ENCODE results near the gene GCK.

GCK gene

DNA sequence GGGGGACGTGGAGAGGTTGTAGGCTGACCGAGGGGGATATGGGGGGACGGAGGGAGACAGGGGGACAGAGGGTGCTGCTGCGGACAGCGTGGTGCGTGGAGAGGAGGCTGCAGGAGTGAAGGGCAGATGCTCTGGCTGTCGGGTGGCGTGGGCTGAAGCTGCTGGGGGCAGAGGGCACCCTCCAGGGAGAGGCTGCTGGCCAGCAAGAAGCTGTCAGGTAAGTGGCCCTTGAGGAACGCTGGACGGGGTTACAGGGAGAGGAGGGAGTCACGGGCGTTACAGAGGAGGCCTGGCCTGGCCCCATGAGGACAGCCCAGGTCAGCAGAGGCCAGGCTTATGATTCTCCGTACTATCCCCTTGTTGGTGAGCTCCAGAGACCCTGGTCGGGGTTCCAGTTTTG is 38.7 kb upstream of the GCK start:
- Histone ChIP-seq H3K4me3 (ENCODE audit: low read length) (no peak overlapping the region), H3K27me3 (ENCODE audit: insufficient read depth, low read length) (peaks cover 49% of the 10 kb centered on the region), H3K36me3 (ENCODE audit: insufficient read depth, low read length) (no peaks in the 10 kb centered on the region), H3K4me1 (ENCODE audit: insufficient read depth, low read length) (no peaks in the 10 kb centered on the region), H2AFZ (ENCODE audit: low read depth, low read length) (no peak overlapping the region), H3K9me3 (ENCODE audit: low read length) (no peaks in the 10 kb centered on the region)

DNA sequence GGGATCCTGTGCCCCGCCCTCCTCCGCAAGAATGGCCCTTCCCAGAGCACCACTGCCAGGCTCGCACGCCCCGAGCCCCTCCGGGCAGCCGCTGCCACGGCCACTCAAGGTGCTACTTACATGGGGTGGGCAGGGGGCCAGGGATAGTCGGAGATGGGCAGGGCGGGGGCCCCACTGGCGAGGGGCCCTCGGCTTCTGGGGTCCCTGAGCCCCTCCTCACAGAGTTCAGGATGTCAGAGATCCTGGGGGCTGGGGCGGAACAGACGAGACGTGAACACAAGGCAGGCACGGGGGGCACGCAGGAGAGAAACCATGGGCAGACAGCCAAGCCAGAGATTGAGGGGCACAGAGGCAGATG is 37.1 kb upstream of the GCK start:
- Histone ChIP-seq H2AFZ (ENCODE audit: low read depth, low read length) (no peak overlapping the region), H3K4me3 (ENCODE audit: low read length) (no peak overlapping the region), H3K36me3 (ENCODE audit: insufficient read depth, low read length) (no peaks in the 10 kb centered on the region), H3K4me1 (ENCODE audit: insufficient read depth, low read length) (no peaks in the 10 kb centered on the region), H3K9me3 (ENCODE audit: low read length) (no peaks in the 10 kb centered on the region), H3K27me3 (ENCODE audit: insufficient read depth, low read length) (peaks cover 46% of the 10 kb centered on the region)

DNA sequence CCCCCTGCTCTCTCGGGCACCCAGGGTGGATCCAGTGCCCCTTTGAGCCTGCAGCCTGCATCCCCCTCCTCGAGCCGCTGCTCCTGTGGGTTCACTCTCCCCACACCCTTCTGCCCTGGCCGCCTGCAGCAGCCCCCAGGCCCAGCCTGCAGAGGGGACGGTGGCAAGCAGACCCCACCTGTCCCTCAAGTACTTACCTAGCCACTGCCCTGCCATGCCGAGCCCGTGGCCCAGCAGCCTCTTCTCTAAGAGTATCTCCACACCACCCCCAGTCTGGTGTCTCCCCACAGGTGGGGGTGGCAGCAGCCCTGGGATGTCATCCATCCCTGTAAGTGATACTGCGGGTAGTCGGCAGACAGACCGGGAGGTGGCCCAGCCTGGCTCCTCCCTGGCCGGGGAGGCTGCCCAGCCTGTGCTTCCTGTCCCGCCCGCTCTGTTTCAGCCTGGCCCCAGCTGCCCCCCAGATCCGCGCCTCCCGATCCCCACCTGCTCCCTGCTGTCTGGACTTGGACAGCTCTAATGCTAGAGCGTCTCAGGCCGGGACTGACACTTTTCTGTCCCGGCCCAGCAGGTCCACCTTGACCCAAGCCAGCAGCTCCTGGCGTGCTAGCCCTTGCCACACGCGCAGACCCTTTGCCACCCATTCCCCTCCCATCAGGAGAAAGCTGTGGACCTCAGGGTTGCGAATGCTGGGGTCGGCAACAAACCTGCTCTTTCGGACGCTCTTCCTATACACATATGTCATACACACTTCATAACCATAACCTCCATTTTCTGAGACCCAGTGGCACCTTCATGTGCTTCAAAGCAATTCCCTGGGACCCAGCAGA is 36.5 kb upstream of the GCK start:
- H3K4me1 ChIP-seq (ENCODE audit: insufficient read depth, low read length) = no peaks in the 10 kb centered on the region
- peaks cover 42% of the 10 kb centered on the region for H3K27me3 ChIP-seq (ENCODE audit: insufficient read depth, low read length)
- no peaks in the 10 kb centered on the region for H3K36me3 ChIP-seq (ENCODE audit: insufficient read depth, low read length)
- H2AFZ ChIP-seq (ENCODE audit: low read depth, low read length) = no peak overlapping the region
- no peaks in the 10 kb centered on the region for H3K9me3 ChIP-seq (ENCODE audit: low read length)
- no peak overlapping the region for H3K4me3 ChIP-seq (ENCODE audit: low read length)

DNA sequence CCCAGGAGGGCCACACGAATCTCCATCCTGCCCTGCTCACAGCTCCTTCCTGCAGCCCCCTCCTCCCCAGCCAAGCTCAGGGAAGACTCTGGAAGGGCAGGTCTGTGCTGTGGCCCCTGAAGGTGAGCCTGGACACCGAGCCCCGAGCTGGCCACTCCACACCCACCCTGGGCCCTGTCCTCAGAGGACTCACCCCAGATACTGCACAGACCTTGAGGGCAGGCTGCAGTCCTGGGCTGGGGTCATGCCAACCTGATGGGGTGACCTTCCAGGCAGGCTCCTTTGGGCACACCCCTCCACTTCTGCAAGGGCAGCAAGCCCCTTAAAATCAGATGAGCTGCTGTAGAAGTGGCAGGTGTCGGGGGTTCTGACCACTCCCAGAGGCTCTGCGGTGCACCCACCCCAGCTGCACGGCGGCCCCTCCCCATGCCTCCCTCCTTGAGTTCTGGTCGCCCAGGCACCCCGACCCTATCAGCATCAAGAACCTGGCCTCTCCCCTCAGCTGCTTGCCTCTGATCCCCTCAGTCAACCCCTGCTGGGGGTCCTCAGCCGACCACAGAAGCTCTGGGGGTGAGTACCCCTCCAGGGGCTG is 35.8 kb upstream of the GCK start:
- H3K4me3 ChIP-seq (ENCODE audit: low read length) = no peak overlapping the region
- no peaks in the 10 kb centered on the region for H3K9me3 ChIP-seq (ENCODE audit: low read length)
- H3K4me1 ChIP-seq (ENCODE audit: insufficient read depth, low read length) = no peaks in the 10 kb centered on the region
- H2AFZ ChIP-seq (ENCODE audit: low read depth, low read length) = no peak overlapping the region
- no peaks in the 10 kb centered on the region for H3K36me3 ChIP-seq (ENCODE audit: insufficient read depth, low read length)
- H3K27me3 ChIP-seq (ENCODE audit: insufficient read depth, low read length) = peaks cover 37% of the 10 kb centered on the region

DNA sequence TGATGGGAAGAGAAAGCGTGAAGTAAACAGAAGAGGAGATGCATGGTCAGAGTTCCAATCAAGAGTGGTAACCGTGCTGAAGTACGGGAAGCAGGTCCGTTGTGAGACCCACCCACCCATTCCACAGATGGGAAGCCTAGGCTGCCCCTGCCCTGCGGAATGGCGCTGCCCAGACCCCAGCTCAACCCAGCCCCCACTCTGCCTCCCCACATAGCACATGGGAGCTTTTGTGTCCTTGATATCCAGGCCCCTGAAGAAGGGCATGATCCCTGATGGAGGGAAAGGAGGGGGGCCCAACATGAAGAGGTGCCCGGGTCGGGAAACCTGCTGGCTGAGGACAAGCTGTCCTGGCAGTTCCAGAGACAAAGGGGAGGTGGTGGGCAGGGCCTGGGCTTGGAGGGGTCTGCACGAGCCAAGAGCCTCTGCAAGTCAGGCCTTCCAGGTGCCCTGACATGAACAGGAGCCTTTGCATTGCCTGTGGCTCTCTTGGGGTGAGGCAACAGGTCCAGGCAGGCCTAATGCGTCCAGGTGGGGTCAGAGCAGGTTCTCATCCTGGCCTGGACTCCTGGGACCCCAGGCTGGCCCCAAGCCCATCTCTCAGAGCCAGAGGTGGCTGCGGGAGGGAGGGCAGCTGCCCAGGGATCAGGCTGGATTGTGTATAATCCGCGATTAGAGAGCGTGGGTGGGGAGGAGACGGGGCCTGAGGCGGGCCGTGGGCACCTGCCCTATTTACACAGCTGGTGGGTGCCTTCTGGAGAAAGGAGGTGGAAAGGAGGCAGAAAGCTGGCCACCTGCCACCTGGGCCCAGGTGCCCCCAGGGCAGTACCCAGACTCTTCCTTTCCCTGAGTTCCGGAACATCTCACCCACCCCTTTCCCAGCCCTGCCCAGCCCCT is 35.1 kb upstream of the GCK start:
- no peaks in the 10 kb centered on the region for H3K4me1 ChIP-seq (ENCODE audit: insufficient read depth, low read length)
- H3K27me3 ChIP-seq (ENCODE audit: insufficient read depth, low read length) = peaks cover 37% of the 10 kb centered on the region
- no peaks in the 10 kb centered on the region for H3K9me3 ChIP-seq (ENCODE audit: low read length)
- H3K36me3 ChIP-seq (ENCODE audit: insufficient read depth, low read length) = no peaks in the 10 kb centered on the region
- H3K4me3 ChIP-seq (ENCODE audit: low read length) = no peak overlapping the region
- H2AFZ ChIP-seq (ENCODE audit: low read depth, low read length) = no peak overlapping the region

DNA sequence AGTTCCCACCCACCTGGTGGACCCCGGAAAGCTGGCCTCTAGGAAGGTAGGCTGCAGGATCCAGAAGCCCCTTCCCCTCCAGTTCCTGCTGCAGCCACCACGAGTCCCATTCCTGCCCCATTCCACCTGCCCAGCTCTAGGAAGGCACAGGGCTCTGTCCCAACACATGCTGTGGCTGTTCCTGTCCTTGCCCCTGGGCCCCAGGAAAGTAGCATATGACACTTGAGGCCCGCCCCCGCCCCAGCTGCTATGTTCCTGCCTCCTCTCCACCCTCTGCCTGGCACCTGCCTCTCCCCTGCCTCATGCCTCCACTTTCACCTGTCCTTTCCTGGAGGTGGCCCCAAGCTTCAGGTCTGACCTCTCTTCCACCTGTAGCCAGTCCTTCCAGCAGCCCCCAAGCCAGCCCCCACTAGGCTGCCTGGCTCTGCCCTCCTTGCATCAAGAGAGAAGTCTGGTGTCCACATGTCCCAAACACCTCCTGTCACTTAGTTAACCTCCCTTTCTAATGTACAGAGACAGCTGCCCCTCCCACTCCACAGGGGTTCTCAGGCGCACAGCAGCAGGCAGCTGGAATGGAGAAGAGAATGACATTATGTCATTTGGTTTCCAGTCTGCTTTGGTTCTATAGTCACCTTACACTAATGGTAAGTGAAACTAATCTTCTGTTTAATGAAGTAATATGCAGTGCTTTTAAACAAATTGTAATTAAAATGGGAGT is 34.3 kb upstream of the GCK start:
- no peaks in the 10 kb centered on the region for H3K36me3 ChIP-seq (ENCODE audit: insufficient read depth, low read length)
- peaks cover 31% of the 10 kb centered on the region for H3K27me3 ChIP-seq (ENCODE audit: insufficient read depth, low read length)
- H3K9me3 ChIP-seq (ENCODE audit: low read length) = peaks cover 2% of the 10 kb centered on the region
- no peak overlapping the region for H3K4me3 ChIP-seq (ENCODE audit: low read length)
- peaks cover 3% of the 10 kb centered on the region for H3K4me1 ChIP-seq (ENCODE audit: insufficient read depth, low read length)
- no peak overlapping the region for H2AFZ ChIP-seq (ENCODE audit: low read depth, low read length)

DNA sequence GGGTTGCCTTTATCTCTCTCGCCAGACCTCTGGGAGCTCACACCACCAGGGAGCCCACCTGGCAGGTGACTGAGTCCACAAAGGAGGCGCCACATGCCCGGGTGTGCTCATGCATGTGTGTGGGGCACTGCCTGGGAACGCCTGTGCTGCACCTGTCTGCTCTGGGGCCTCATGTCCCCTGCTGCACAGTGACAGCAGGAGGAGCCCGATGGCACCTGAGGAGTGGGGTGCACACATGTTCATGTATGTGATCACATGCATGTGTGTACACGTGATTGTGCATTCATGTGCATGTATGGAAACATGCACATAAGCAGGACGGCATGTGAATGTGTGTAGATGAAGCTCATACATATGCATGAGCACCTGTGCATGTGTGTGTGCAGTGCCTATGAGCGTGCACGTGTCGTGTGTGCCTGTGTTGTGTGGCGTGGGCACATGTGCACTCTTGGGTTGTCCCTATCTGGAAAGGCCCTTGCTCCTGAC is 33.6 kb upstream of the GCK start:
- no peaks in the 10 kb centered on the region for H3K36me3 ChIP-seq (ENCODE audit: insufficient read depth, low read length)
- H3K9me3 ChIP-seq (ENCODE audit: low read length) = peaks cover 2% of the 10 kb centered on the region
- peaks cover 10% of the 10 kb centered on the region for H3K4me1 ChIP-seq (ENCODE audit: insufficient read depth, low read length)
- H3K27me3 ChIP-seq (ENCODE audit: insufficient read depth, low read length) = peaks cover 24% of the 10 kb centered on the region
- no peak overlapping the region for H3K4me3 ChIP-seq (ENCODE audit: low read length)
- no peak overlapping the region for H2AFZ ChIP-seq (ENCODE audit: low read depth, low read length)

DNA sequence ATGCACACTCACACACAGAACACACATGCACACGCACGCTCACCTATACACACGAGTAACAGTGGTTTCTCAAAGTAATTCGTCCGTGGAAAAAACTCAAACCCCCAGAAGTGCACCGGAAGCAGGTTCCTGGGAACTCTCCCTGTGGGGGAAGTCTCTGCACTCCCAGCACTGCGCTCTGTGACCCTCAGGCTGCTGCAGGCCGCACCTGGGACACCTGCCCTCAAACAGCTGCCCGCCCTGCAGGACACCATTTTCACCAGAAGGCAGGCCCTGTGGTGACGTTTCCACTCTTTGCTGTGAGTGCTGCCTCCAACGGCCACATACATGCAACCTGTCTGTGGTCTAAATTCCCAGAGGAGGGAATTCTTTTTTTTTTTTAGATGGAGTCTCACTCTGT is 32.8 kb upstream of the GCK start:
- Histone ChIP-seq H3K27me3 (ENCODE audit: insufficient read depth, low read length) (peaks cover 23% of the 10 kb centered on the region), H2AFZ (ENCODE audit: low read depth, low read length) (no peak overlapping the region), H3K4me1 (ENCODE audit: insufficient read depth, low read length) (peaks cover 11% of the 10 kb centered on the region), H3K4me3 (ENCODE audit: low read length) (no peak overlapping the region), H3K9me3 (ENCODE audit: low read length) (peaks cover 2% of the 10 kb centered on the region), H3K36me3 (ENCODE audit: insufficient read depth, low read length) (no peaks in the 10 kb centered on the region)

DNA sequence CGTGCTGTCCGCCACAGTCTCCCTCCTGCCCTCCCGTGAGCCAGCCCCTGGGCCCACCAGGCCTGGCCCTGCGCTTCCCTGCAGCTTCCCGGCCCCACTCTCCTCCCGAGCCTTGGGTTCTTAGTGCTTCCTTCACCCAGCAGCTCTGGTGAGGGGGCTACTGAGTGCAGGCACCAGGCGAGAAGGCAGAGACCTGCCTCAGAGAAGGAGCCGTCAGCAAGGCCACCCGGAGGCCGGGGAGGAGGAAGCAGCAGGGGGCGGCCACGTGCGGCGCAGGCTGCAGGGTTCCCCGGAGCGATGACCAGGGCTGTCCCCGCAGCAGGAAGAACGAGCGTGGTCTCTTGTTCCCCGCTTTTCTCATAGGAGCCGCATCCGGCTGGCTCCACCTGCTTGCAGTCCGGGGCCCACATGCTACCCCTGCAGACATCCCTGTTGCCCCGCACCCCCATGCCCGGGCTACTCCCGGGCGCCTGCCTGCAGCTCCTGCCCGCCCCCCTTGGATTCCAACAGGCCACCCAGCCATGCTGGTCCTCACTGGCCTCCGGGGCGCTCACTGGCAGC is 32.1 kb upstream of the GCK start:
- Histone ChIP-seq H3K36me3 (ENCODE audit: insufficient read depth, low read length) (no peaks in the 10 kb centered on the region), H2AFZ (ENCODE audit: low read depth, low read length) (no peak overlapping the region), H3K4me3 (ENCODE audit: low read length) (no peak overlapping the region), H3K4me1 (ENCODE audit: insufficient read depth, low read length) (peaks cover 11% of the 10 kb centered on the region), H3K9me3 (ENCODE audit: low read length) (peaks cover 2% of the 10 kb centered on the region), H3K27me3 (ENCODE audit: insufficient read depth, low read length) (peaks cover 22% of the 10 kb centered on the region)

DNA sequence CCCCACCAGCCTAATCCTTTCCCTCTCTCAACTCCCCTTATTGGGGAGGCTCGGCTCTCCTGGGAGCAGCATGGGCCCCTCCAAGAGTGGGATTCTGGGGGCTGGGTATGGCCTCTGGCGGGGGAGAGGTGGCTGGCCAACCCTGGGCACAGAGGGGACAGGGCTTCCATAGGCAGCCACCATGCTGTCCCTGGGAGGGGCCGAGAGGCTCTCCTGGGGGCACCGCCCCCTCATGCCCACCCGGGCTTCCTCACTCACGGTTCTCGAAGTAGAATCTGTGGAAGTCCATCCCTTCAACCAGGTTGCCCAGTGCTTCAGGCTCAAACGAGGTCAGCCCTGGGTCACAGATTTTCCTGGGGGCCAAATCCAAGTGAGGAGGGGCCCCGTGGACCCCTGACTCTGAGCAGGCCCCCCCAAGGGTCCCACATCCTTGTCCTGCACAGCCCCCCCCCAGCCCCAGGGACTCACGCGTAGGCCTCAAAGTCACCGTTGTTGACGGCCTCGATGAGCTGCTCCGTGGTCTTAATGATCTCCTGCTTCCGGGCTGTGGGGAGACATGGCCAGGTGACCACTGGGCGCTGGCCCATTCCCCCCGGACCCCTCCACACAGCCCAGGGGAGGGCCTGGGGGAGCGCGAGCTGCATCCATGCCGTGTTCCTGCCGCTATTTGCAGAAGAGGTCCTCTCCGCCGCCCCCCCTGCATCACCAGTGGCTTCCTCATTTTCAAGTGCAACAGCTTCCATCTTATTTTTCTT is 31.3 kb upstream of the GCK start:
- Histone ChIP-seq H3K9me3 (ENCODE audit: low read length) (peaks cover 2% of the 10 kb centered on the region), H3K27me3 (ENCODE audit: insufficient read depth, low read length) (peaks cover 14% of the 10 kb centered on the region), H3K4me1 (ENCODE audit: insufficient read depth, low read length) (peaks cover 11% of the 10 kb centered on the region), H3K4me3 (ENCODE audit: low read length) (no peak overlapping the region), H2AFZ (ENCODE audit: low read depth, low read length) (no peak overlapping the region), H3K36me3 (ENCODE audit: insufficient read depth, low read length) (no peaks in the 10 kb centered on the region)

DNA sequence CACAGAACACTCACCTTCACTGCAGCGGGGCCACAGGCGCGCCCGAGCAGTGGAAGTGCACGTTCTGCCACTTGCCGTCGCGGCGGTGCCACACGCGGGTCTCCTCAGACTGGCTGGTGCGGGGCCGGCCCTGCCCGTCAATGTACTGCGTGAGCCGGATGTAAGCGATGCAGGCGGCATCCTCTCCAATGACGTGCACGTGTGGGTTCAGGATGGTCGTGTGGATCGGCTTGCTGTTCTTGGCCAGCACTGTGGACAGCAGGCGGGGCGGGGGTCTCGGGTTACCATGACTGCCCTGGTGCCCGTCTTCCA is 30.8 kb upstream of the GCK start:
- H3K4me1 ChIP-seq (ENCODE audit: insufficient read depth, low read length) = peaks cover 11% of the 10 kb centered on the region
- no peaks in the 10 kb centered on the region for H3K36me3 ChIP-seq (ENCODE audit: insufficient read depth, low read length)
- no peak overlapping the region for H2AFZ ChIP-seq (ENCODE audit: low read depth, low read length)
- H3K4me3 ChIP-seq (ENCODE audit: low read length) = no peak overlapping the region
- H3K27me3 ChIP-seq (ENCODE audit: insufficient read depth, low read length) = peaks cover 12% of the 10 kb centered on the region
- peaks cover 2% of the 10 kb centered on the region for H3K9me3 ChIP-seq (ENCODE audit: low read length)

DNA sequence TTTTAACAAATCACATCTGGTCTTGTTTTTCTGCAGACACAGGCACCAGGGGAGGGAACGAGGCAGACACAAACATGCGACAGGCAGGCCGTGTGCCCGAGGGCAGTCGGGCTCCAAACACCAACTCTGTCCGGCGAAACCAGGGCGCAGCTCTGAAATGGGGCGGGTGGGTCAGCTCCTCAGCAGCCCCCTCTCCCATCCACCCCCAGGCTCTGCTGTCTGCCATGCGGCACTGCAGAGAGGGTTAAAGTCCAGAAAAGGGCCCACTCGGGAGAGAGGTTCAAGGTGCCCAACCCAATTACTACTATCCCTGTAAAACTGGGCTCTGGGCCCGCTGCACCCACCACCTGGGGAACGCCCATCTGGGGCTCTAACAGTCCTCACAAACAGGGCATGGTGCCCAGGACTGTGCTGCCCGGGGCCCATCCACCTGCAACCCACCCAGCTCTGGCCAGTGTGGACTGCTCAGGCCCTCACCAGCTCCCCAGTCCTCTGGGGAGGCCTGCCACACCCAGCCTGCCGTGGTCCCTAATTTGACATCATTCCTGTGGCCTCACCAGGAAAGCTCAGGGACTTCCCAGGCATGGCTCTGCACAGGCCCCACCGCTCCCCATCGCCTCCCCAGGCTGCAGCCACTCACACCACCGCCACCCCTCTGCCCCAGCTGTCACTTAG is 30.3 kb upstream of the GCK start:
- peaks cover 11% of the 10 kb centered on the region for H3K4me1 ChIP-seq (ENCODE audit: insufficient read depth, low read length)
- H3K9me3 ChIP-seq (ENCODE audit: low read length) = peaks cover 2% of the 10 kb centered on the region
- no peak overlapping the region for H2AFZ ChIP-seq (ENCODE audit: low read depth, low read length)
- H3K4me3 ChIP-seq (ENCODE audit: low read length) = no peak overlapping the region
- peaks cover 8% of the 10 kb centered on the region for H3K27me3 ChIP-seq (ENCODE audit: insufficient read depth, low read length)
- no peaks in the 10 kb centered on the region for H3K36me3 ChIP-seq (ENCODE audit: insufficient read depth, low read length)

Measured in neuron (in vitro differentiated cells).